IMR-90 (cell line): ENCODE data around the gene TMEM200A.

Experiments
- BHLHE40 ChIP-seq: fragments of 150-350 bp; IDR thresholded peaks from 2 replicates; pipeline ENCODE4 v1.6.1; 2016; ENCODE audit warnings: mild to moderate bottlenecking, low read depth, low read length
- TF ChIP-seq, protein P1 (sequence below): conservative IDR thresholded peaks from 2 replicates; pipeline ENCODE4 v1.5.1; 2012; ENCODE audit warnings: mild to moderate bottlenecking, low read depth, low read length, improper control_type of control experiment

DNA sequence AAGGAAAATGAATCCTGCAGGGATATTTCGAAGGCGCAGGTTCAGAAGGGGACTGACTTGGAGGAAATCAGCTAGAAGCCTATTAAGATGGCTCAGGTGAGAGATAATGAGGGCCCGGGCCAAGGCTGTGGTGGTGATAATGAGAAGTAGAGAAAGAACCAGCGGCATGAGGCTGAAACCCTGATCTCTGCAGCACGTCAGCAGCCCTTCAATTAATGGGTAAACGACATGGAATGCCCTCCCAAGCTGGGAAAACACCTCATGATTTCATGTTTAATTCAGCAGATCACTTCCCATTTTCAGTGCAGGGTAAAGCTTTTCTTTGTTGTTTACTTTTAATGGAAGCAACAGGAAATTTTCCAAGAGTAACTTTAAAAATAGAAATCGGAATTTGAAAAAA is 104.9 kb downstream of the TMEM200A start:
- TF ChIP-seq, protein P1, sequence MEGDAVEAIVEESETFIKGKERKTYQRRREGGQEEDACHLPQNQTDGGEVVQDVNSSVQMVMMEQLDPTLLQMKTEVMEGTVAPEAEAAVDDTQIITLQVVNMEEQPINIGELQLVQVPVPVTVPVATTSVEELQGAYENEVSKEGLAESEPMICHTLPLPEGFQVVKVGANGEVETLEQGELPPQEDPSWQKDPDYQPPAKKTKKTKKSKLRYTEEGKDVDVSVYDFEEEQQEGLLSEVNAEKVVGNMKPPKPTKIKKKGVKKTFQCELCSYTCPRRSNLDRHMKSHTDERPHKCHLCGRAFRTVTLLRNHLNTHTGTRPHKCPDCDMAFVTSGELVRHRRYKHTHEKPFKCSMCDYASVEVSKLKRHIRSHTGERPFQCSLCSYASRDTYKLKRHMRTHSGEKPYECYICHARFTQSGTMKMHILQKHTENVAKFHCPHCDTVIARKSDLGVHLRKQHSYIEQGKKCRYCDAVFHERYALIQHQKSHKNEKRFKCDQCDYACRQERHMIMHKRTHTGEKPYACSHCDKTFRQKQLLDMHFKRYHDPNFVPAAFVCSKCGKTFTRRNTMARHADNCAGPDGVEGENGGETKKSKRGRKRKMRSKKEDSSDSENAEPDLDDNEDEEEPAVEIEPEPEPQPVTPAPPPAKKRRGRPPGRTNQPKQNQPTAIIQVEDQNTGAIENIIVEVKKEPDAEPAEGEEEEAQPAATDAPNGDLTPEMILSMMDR, result no peak
- no peak for TF ChIP-seq BHLHE40
